H9 (cell line): ENCODE data around the gene WFDC2. TPM values are rescaled to one million over a fixed set of nuclear protein-coding genes. Genes with fewer than 3 reads are reported as not detected.

Source experiments
- DNase-seq: peaks from one replicate; pipeline ENCODE4 v3.0.0-alpha.2; 2017
- H2AFZ ChIP-seq: one replicate; pipeline ENCODE4 v1.6.1; 2013; ENCODE audit warnings: mild to moderate bottlenecking, low read length, control low read depth, moderate library complexity
- H2AK5ac ChIP-seq: 2 replicates; pipeline ENCODE4 v1.6.1; 2013; ENCODE audit warnings: low read length, control low read depth, mixed read lengths; ENCODE audit not compliant: insufficient read length
- H2BK120ac ChIP-seq: one replicate; pipeline ENCODE4 v1.6.1; 2013; ENCODE audit warnings: low read depth, mild to moderate bottlenecking, low read length, control low read depth, inconsistent platforms; ENCODE audit not compliant: poor library complexity, severe bottlenecking
- H2BK12ac ChIP-seq: 2 replicates; pipeline ENCODE4 v1.6.1; 2013; ENCODE audit warnings: low read length, control low read depth, mixed read lengths, low read depth; ENCODE audit not compliant: insufficient read length
- H2BK15ac ChIP-seq: 2 replicates; pipeline ENCODE4 v1.6.1; 2013; ENCODE audit warnings: low read depth, low read length, control low read depth
- H2BK20ac ChIP-seq: one replicate; pipeline ENCODE4 v1.6.1; 2013; ENCODE audit warnings: low read depth, mild to moderate bottlenecking, low read length, control low read depth, inconsistent platforms; ENCODE audit not compliant: poor library complexity, severe bottlenecking
- H2BK5ac ChIP-seq: 2 replicates; pipeline ENCODE4 v1.6.1; 2013; ENCODE audit warnings: low read length, control low read depth, mixed read lengths; ENCODE audit not compliant: insufficient read length
- H3K14ac ChIP-seq: 2 replicates; pipeline ENCODE4 v1.6.1; 2013; ENCODE audit warnings: low read length, control low read depth; ENCODE audit not compliant: insufficient read depth
- H3K18ac ChIP-seq: 2 replicates; pipeline ENCODE4 v1.6.1; 2013; ENCODE audit warnings: low read depth, mild to moderate bottlenecking, mixed read lengths, low read length, control low read depth; ENCODE audit not compliant: insufficient read length
- H3K23ac ChIP-seq: 2 replicates; pipeline ENCODE4 v1.6.1; 2013; ENCODE audit warnings: low read length, control low read depth, mixed read lengths, low read depth; ENCODE audit not compliant: insufficient read length
- H3K23me2 ChIP-seq: 2 replicates; pipeline ENCODE4 v1.6.1; 2013; ENCODE audit warnings: low read depth, mild to moderate bottlenecking, mixed read lengths, low read length, control low read depth; ENCODE audit not compliant: insufficient read length, poor library complexity, severe bottlenecking
- H3K27ac ChIP-seq: 2 replicates; pipeline ENCODE4 v1.5.1; 2013; ENCODE audit warnings: low read length, control low read depth, mixed read lengths, low read depth; ENCODE audit not compliant: insufficient read length
- H3K27me3 ChIP-seq: 2 replicates; pipeline ENCODE4 v1.6.1; 2013; ENCODE audit warnings: low read length, control low read depth, inconsistent platforms; ENCODE audit not compliant: insufficient read depth
- H3K4ac ChIP-seq: 2 replicates; pipeline ENCODE4 v1.6.1; 2013; ENCODE audit warnings: low read depth, mild to moderate bottlenecking, control low read depth, inconsistent platforms, low read length, moderate library complexity
- H3K4me1 ChIP-seq: 2 replicates; pipeline ENCODE4 v1.6.1; 2013; ENCODE audit warnings: low read length, control low read depth, inconsistent platforms; ENCODE audit not compliant: insufficient read depth
- H3K4me2 ChIP-seq: 2 replicates; pipeline ENCODE4 v1.6.1; 2013; ENCODE audit warnings: low read length, control low read depth, mixed read lengths; ENCODE audit not compliant: insufficient read length, insufficient read depth
- H3K56ac ChIP-seq: 2 replicates; pipeline ENCODE4 v1.6.1; 2013; ENCODE audit warnings: low read depth, mild to moderate bottlenecking, mixed read lengths, low read length, control low read depth; ENCODE audit not compliant: insufficient read length
- H3K79me1 ChIP-seq: 2 replicates; pipeline ENCODE4 v1.6.1; 2013; ENCODE audit warnings: low read depth, mild to moderate bottlenecking, moderate library complexity, low read length, control low read depth, inconsistent platforms; ENCODE audit not compliant: insufficient read depth, poor library complexity, severe bottlenecking
- H3K79me2 ChIP-seq: 2 replicates; pipeline ENCODE4 v1.6.1; 2013; ENCODE audit warnings: low read length, control low read depth, inconsistent platforms; ENCODE audit not compliant: insufficient read depth
- H3K9ac ChIP-seq: 2 replicates; pipeline ENCODE4 v1.6.1; 2013; ENCODE audit warnings: low read length, control low read depth, mixed read lengths; ENCODE audit not compliant: insufficient read length; ENCODE audit errors: extremely low read depth
- H3K9me3 ChIP-seq: one replicate; pipeline ENCODE4 v1.6.1; 2013; ENCODE audit warnings: low read depth, low read length, inconsistent platforms; ENCODE audit not compliant: control insufficient read depth
- H3T11ph ChIP-seq: one replicate; pipeline ENCODE4 v1.6.1; 2013; ENCODE audit warnings: mild to moderate bottlenecking, low read length, control low read depth, inconsistent platforms
- H4K20me1 ChIP-seq: one replicate; pipeline ENCODE4 v1.6.1; 2013; ENCODE audit not compliant: control insufficient read depth, insufficient read length, insufficient read depth
- H4K5ac ChIP-seq: 2 replicates; pipeline ENCODE4 v1.6.1; 2013; ENCODE audit warnings: low read depth, mild to moderate bottlenecking, mixed read lengths, low read length, control low read depth; ENCODE audit not compliant: insufficient read length
- H4K8ac ChIP-seq: replicated peaks from 2 replicates; pipeline ENCODE4 v1.6.1; 2013; ENCODE audit warnings: low read length, control low read depth, mixed read lengths, low read depth; ENCODE audit not compliant: insufficient read length
- H4K91ac ChIP-seq: 2 replicates; pipeline ENCODE4 v1.6.1; 2013; ENCODE audit warnings: low read depth, mild to moderate bottlenecking, moderate library complexity, mixed read lengths, low read length, control low read depth; ENCODE audit not compliant: insufficient read length
- H3K27ac Mint-ChIP-seq, 3 experiments: 2 replicates in 2 of 3; 3 replicates in 1 of 3; pipeline ENCODE4 v1.8.0; 2020 to 2021; ENCODE audit warnings: mixed read lengths in 3 of 3, mild to moderate bottlenecking in 1 of 3, moderate library complexity in 1 of 3
- H3K27me3 Mint-ChIP-seq: 2 replicates; pipeline ENCODE4 v1.8.0; 2021; ENCODE audit warnings: low read depth, mild to moderate bottlenecking, moderate library complexity, mixed read lengths
- H3K36me3 Mint-ChIP-seq, 3 experiments: 2 replicates in 2 of 3; 3 replicates in 1 of 3; pipeline ENCODE4 v1.8.0; 2020 to 2021; ENCODE audit warnings: low read depth in 3 of 3, mixed read lengths in 3 of 3; ENCODE audit not compliant: insufficient read depth in 1 of 3
- H3K4me1 Mint-ChIP-seq, 2 experiments: 2 replicates each; pipeline ENCODE4 v1.8.0; 2020; ENCODE audit warnings: mixed read lengths in 2 of 2
- H3K4me3 Mint-ChIP-seq, 2 experiments: 2 replicates in 1 of 2; 3 replicates in 1 of 2; pipeline ENCODE4 v1.8.0; 2020 to 2021; ENCODE audit warnings: mild to moderate bottlenecking in 2 of 2, mixed read lengths in 2 of 2, moderate library complexity in 1 of 2
- H3K9me3 Mint-ChIP-seq, 2 experiments: 2 replicates in 1 of 2; 3 replicates in 1 of 2; pipeline ENCODE4 v1.8.0; 2020; ENCODE audit warnings: mild to moderate bottlenecking in 2 of 2, mixed read lengths in 2 of 2, moderate library complexity in 1 of 2
- CTCF ChIP-seq: fragments of 200-600 bp; sonication (generic); conservative IDR thresholded peaks from 3 replicates; pipeline ENCODE4 v1.8.0; 2021; ENCODE audit warnings: antibody characterized with exemption, mild to moderate bottlenecking
- WGBS: extraction: QIAGEN DNeasy Blood & Tissue Kit; methylation state at CpG from one replicate; pipeline ENCODE4 v1.1.7; 2013; ENCODE audit warnings: missing lambda C conversion rate, low lambda C conversion rate, mixed read lengths; ENCODE audit not compliant: insufficient read length; ENCODE audit errors: extremely low coverage; 5-methylcytosine and 5-hydroxymethylcytosine counted together
- total RNA-seq: library from RNA; stranded (reverse); gene quantifications from 2 replicates; pipeline ENCODE4 v1.2.1, GENCODE V29; 2021

Gene WFDC2
- total RNA-seq, 1 experiment from 2014 or later, result 57.1 TPM

- Histone ChIP-seq H3K18ac (no peak overlapping the region), H3K4ac (no peak overlapping the region), H3K79me2 (no peaks in the 10 kb centered on the region), H2BK5ac (no peak overlapping the region), H4K91ac (no peak overlapping the region), H2BK20ac (no peak overlapping the region), H2BK12ac (no peak overlapping the region), H2AFZ (no peak overlapping the region), H3K79me1 (no peaks in the 10 kb centered on the region), H2BK15ac (no peak overlapping the region), H2AK5ac (no peak overlapping the region), H4K8ac (no peak overlapping the region), H3T11ph (no peak overlapping the region), H4K20me1 (no peaks in the 10 kb centered on the region), H3K9ac (no peak overlapping the region), H3K27me3 (no peaks in the 10 kb centered on the region), H3K9me3 (no peaks in the 10 kb centered on the region), H3K23me2 (no peaks in the 10 kb centered on the region), H3K56ac (no peak overlapping the region), H4K5ac (no peak overlapping the region), H3K4me1 (no peaks in the 10 kb centered on the region), H3K14ac (no peak overlapping the region), H2BK120ac (no peak overlapping the region), H3K23ac (no peak overlapping the region), H3K4me2 (no peak overlapping the region), H3K27ac (no peak overlapping the region)
- peaks cover 3 to 36% (median 13%) of the 10 kb centered on the region in 3 experiments; a peak in 6 of 7 replicates for H3K36me3 Mint-ChIP-seq
- H3K4me3 Mint-ChIP-seq, result no peak overlapping the region
- peak overlapping the region in 1 of 3 experiments; percentile 50; a peak in 1 of 7 replicates for H3K27ac Mint-ChIP-seq
- DNase-seq, result no peak
- no CpG with 5 or more reads among the region's 2 CpGs for WGBS
- H3K4me1 Mint-ChIP-seq, result peaks cover 10% of the 10 kb centered on the region in 2 experiments
- H3K27me3 Mint-ChIP-seq, result no peaks in the 10 kb centered on the region
- TF ChIP-seq CTCF, result no peak
- no peaks in the 10 kb centered on the region for H3K9me3 Mint-ChIP-seq
Observed at GRCh38 chr20:45429618-45430017, 39.9 kb upstream of the WFDC2 start.
